ENCODE results near the gene ITM2A.

The ITM2A gene

GRCh38 chrX:79366873-79367749, at the start of gene ITM2A:
TSS of gene ITM2A (minus strand) at chrX:79367334. CDS start at chrX:79367215, 119 bp downstream.
- DNase-seq (ENCODE audit: low spot score) (no peak), FAIRE-seq (no peak)

GRCh38 chrX:79415056-79415455, 47.9 kb upstream of the ITM2A start:
- DNase-seq (ENCODE audit: low spot score): no peak
- no peak for FAIRE-seq

GRCh38 chrX:79413963-79414362, 46.8 kb upstream of the ITM2A start:
- no peak for FAIRE-seq
- DNase-seq (ENCODE audit: low spot score): no peak

GRCh38 chrX:79412972-79413371, 45.8 kb upstream of the ITM2A start:
- DNase-seq (ENCODE audit: low spot score) (no peak), FAIRE-seq (peak; percentile 33)

GRCh38 chrX:79412166-79412565, 45.0 kb upstream of the ITM2A start:
- FAIRE-seq (no peak), DNase-seq (ENCODE audit: low spot score) (no peak)

- FAIRE-seq (no peak), DNase-seq (ENCODE audit: low spot score) (no peak)
Observed at GRCh38 chrX:79409657-79410056, 42.5 kb upstream of the ITM2A start.

- DNase-seq (ENCODE audit: low spot score) (no peak), FAIRE-seq (no peak)
Observed at GRCh38 chrX:79408623-79409322, 41.6 kb upstream of the ITM2A start.

- FAIRE-seq: no peak
- no peak for DNase-seq (ENCODE audit: low spot score)
Observed at GRCh38 chrX:79400623-79401022, 33.5 kb upstream of the ITM2A start.

GRCh38 chrX:79375340-79375739, 8.2 kb upstream of the ITM2A start:
- DNase-seq (ENCODE audit: low spot score): no peak
- no peak for FAIRE-seq

GRCh38 chrX:79371640-79372039, 4.5 kb upstream of the ITM2A start:
- DNase-seq (ENCODE audit: low spot score) (no peak), FAIRE-seq (no peak)

- DNase-seq (ENCODE audit: low spot score) (no peak), FAIRE-seq (no peak)
Observed at GRCh38 chrX:79371101-79371500, 4.0 kb upstream of the ITM2A start.

GRCh38 chrX:79369871-79370270, 2.7 kb upstream of the ITM2A start:
- no peak for DNase-seq (ENCODE audit: low spot score)
- FAIRE-seq: no peak

GRCh38 chrX:79368441-79368840, 1.3 kb upstream of the ITM2A start:
- FAIRE-seq (no peak), DNase-seq (ENCODE audit: low spot score) (no peak)

- FAIRE-seq (no peak), DNase-seq (ENCODE audit: low spot score) (no peak)
Observed at GRCh38 chrX:79367907-79368306, 773 bp upstream of the ITM2A start.

- FAIRE-seq (no peak), DNase-seq (ENCODE audit: low spot score) (no peak)
Observed at GRCh38 chrX:79366556-79366872, 620 bp downstream of the ITM2A start.

GRCh38 chrX:79365591-79365990, 1.5 kb downstream of the ITM2A start:
- no peak for FAIRE-seq

GRCh38 chrX:79364306-79364705, 2.8 kb downstream of the ITM2A start:
- DNase-seq (ENCODE audit: low spot score) (no peak), FAIRE-seq (no peak)

More at GRCh38 chrX:79365591-79365990, 1.5 kb downstream of the ITM2A start:
- no peak for DNase-seq (ENCODE audit: low spot score)

GRCh38 chrX:79361192-79361870, 5.8 kb downstream of the ITM2A start:
- FAIRE-seq (no peak), DNase-seq (ENCODE audit: low spot score) (no peak)

GRCh38 chrX:79336869-79337815, 30.0 kb downstream of the ITM2A start:
- DNase-seq (ENCODE audit: low spot score) (no peak), FAIRE-seq (no peak)

GRCh38 chrX:79330022-79330421, 37.1 kb downstream of the ITM2A start:
- FAIRE-seq: no peak
- no peak for DNase-seq (ENCODE audit: low spot score)
